Mesenchymal stem cell (in vitro differentiated cells and primary cell): ENCODE data around the gene TOP1.

Experiments
- DNase-seq: peaks from one replicate; pipeline ENCODE4 v3.0.0-alpha.2; 2013
- H2AFZ ChIP-seq: one replicate; pipeline ENCODE4 v1.6.1; 2013; ENCODE audit warnings: low read depth, mild to moderate bottlenecking, control low read depth, inconsistent platforms, low read length, moderate library complexity
- H2AK5ac ChIP-seq: 2 replicates; pipeline ENCODE4 v1.6.1; 2013; ENCODE audit warnings: low read length, moderate library complexity, mild to moderate bottlenecking, inconsistent platforms; ENCODE audit not compliant: severe bottlenecking
- H2BK120ac ChIP-seq: one replicate; pipeline ENCODE4 v1.6.1; 2013; ENCODE audit warnings: low read depth, mild to moderate bottlenecking, inconsistent platforms, low read length, moderate library complexity
- H2BK12ac ChIP-seq, 2 experiments: one replicate each; pipeline ENCODE4 v1.6.1; 2013; ENCODE audit warnings: inconsistent platforms in 2 of 2, low read length in 2 of 2, mild to moderate bottlenecking in 2 of 2, moderate library complexity in 2 of 2, control low read depth in 1 of 2
- H2BK15ac ChIP-seq: one replicate; pipeline ENCODE4 v1.6.1; 2013; ENCODE audit warnings: mild to moderate bottlenecking, low read depth, inconsistent platforms; ENCODE audit not compliant: poor library complexity, severe bottlenecking
- H2BK5ac ChIP-seq: 2 replicates; pipeline ENCODE4 v1.6.1; 2013; ENCODE audit warnings: low read depth, mild to moderate bottlenecking, low read length, control low read depth, inconsistent platforms; ENCODE audit not compliant: poor library complexity, severe bottlenecking
- H3K14ac ChIP-seq, 2 experiments: one replicate each; pipeline ENCODE4 v1.6.1; 2013; ENCODE audit warnings: inconsistent platforms in 2 of 2, low read length in 2 of 2, control low read depth in 1 of 2, mild to moderate bottlenecking in 1 of 2, moderate library complexity in 1 of 2
- H3K18ac ChIP-seq, 2 experiments: one replicate each; pipeline ENCODE4 v1.6.1; 2013; ENCODE audit warnings: inconsistent platforms in 2 of 2, low read length in 2 of 2, control low read depth in 1 of 2, low read depth in 1 of 2, mild to moderate bottlenecking in 1 of 2
- H3K23ac ChIP-seq, 2 experiments: one replicate each; pipeline ENCODE4 v1.6.1; 2013; ENCODE audit warnings: inconsistent platforms in 2 of 2, low read length in 2 of 2, mild to moderate bottlenecking in 2 of 2, moderate library complexity in 2 of 2, control low read depth in 1 of 2
- H3K27ac ChIP-seq: 2 replicates; pipeline ENCODE4 v1.5.1; 2013; ENCODE audit warnings: mild to moderate bottlenecking, moderate library complexity, low read length, control low read depth, inconsistent platforms; ENCODE audit not compliant: poor library complexity, severe bottlenecking
- H3K27me3 ChIP-seq, 2 experiments: 2 replicates each; pipeline versions ENCODE4 v1.6.1 to v1.7.0; 2013; ENCODE audit warnings: low read length in 2 of 2, mild to moderate bottlenecking in 2 of 2, moderate library complexity in 2 of 2, control low read depth in 1 of 2, inconsistent platforms in 1 of 2; ENCODE audit not compliant: control insufficient read depth in 1 of 2, insufficient read depth in 1 of 2
- H3K36me3 ChIP-seq, 2 experiments: 2 replicates each; pipeline versions ENCODE4 v1.6.1 to v1.7.0; 2013; ENCODE audit warnings: low read length in 2 of 2, control low read depth in 1 of 2, inconsistent platforms in 1 of 2, low read depth in 1 of 2, mild to moderate bottlenecking in 1 of 2; ENCODE audit not compliant: insufficient read depth in 2 of 2, control insufficient read depth in 1 of 2
- H3K4ac ChIP-seq, 2 experiments: one replicate each; pipeline ENCODE4 v1.6.1; 2013; ENCODE audit warnings: inconsistent platforms in 2 of 2, low read length in 2 of 2, mild to moderate bottlenecking in 2 of 2, moderate library complexity in 2 of 2, control low read depth in 1 of 2, low read depth in 1 of 2
- H3K4me1 ChIP-seq: 2 replicates; pipeline ENCODE4 v1.6.1; 2013; ENCODE audit warnings: low read depth, low read length, control low read depth; ENCODE audit not compliant: control insufficient read depth, insufficient read depth
- H3K4me2 ChIP-seq: 2 replicates; pipeline ENCODE4 v1.6.1; 2013; ENCODE audit warnings: low read length, mild to moderate bottlenecking, inconsistent platforms; ENCODE audit not compliant: poor library complexity, severe bottlenecking
- H3K4me3 ChIP-seq, 2 experiments: 2 replicates each; pipeline versions ENCODE4 v1.5.1 to v1.7.0; 2013; ENCODE audit warnings: low read length in 2 of 2, mild to moderate bottlenecking in 2 of 2, control low read depth in 1 of 2, low read depth in 1 of 2; ENCODE audit not compliant: insufficient read depth in 1 of 2
- H3K79me1 ChIP-seq: replicated peaks from 2 replicates; pipeline ENCODE4 v1.6.1; 2013; ENCODE audit warnings: mild to moderate bottlenecking, control low read depth, low read length, inconsistent platforms; ENCODE audit not compliant: poor library complexity, severe bottlenecking
- H3K9ac ChIP-seq: 2 replicates; pipeline ENCODE4 v1.7.0; 2013; ENCODE audit warnings: mild to moderate bottlenecking, low read length, moderate library complexity
- H3K9me3 ChIP-seq: 2 replicates; pipeline ENCODE4 v1.7.0; 2013; ENCODE audit warnings: mild to moderate bottlenecking, low read length; ENCODE audit not compliant: control insufficient read depth
- H4K8ac ChIP-seq: one replicate; pipeline ENCODE4 v1.6.1; 2013; ENCODE audit warnings: inconsistent platforms, mild to moderate bottlenecking, low read length, moderate library complexity
- H4K91ac ChIP-seq: one replicate; pipeline ENCODE4 v1.6.1; 2013; ENCODE audit warnings: mild to moderate bottlenecking, low read length, inconsistent platforms
- WGBS: methylation state at CpG from one replicate; pipeline ENCODE4 v1.1.7; 2013; ENCODE audit warnings: mixed read lengths; 5-methylcytosine and 5-hydroxymethylcytosine counted together
- small RNA-seq: library from polyadenylated mRNA; stranded (forward); fragments of <200 nt; extraction: miRNeasy Mini kit (QIAGEN cat#:217004); gene quantifications from one replicate; pipeline ENCODE3, GENCODE V24; 2013; ENCODE audit warnings: low read depth

The TOP1 gene

DNA sequence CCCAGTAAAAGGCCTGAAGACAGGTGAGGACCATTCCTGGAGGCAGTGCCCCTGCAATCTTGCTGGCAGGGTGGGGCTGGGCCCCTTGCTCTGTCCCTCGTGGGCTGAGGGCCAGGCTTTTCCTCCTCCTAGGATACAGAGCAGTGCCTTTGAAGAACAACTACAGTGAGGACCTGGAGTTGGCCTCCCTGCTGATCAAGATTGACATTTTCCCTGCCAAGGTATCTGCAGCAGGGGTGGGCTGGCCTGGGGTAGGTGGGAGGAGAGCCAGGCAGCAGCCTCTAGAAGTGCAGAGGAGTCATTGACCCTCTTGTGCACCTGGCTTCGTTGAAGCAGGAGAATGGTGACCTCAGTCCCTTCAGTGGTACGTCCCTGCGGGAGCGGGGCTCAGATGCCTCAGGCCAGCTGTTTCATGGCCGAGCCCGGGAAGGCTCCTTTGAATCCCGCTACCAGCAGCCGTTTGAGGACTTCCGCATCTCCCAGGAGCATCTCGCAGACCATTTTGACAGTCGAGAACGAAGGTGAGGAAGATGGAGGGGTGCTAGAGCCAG lies 145.2 kb downstream of the TOP1 start:
- Histone ChIP-seq H3K14ac (no peak overlapping the region), H3K4me2 (no peak overlapping the region), H3K36me3 (peaks cover 72 to 74% of the 10 kb centered on the region in 2 experiments), H3K23ac (no peak overlapping the region), H3K9me3 (no peaks in the 10 kb centered on the region), H2AK5ac (peak overlapping the region; percentile 33), H3K27me3 (no peaks in the 10 kb centered on the region), H3K9ac (peak overlapping the region; percentile 1), H2BK15ac (no peak overlapping the region), H3K27ac (no peak overlapping the region), H2BK120ac (no peak overlapping the region), H2AFZ (no peak overlapping the region), H4K8ac (no peak overlapping the region), H3K18ac (no peak overlapping the region), H3K4me1 (peaks cover 28% of the 10 kb centered on the region), H2BK5ac (no peak overlapping the region), H2BK12ac (no peak overlapping the region), H3K4me3 (no peak overlapping the region), H3K4ac (no peak overlapping the region), H4K91ac (no peak overlapping the region), H3K79me1 (peaks cover 33% of the 10 kb centered on the region)
- WGBS: 93% methylated on average over 13 of the region's 13 CpGs
- DNase-seq: no peak

Small RNA genes lying within 50 kb of the gene (small RNA-seq; reads per million reads assigned to genes)
- gene MIR6871 (1.4 reads per million), gene RNU2-52P (1.2 reads per million)
